ENCODE results near the gene HIVEP3.
A peak's percentile ranks its signal among the peaks of the same experiment; 100 is the strongest.

The HIVEP3 gene

DNA sequence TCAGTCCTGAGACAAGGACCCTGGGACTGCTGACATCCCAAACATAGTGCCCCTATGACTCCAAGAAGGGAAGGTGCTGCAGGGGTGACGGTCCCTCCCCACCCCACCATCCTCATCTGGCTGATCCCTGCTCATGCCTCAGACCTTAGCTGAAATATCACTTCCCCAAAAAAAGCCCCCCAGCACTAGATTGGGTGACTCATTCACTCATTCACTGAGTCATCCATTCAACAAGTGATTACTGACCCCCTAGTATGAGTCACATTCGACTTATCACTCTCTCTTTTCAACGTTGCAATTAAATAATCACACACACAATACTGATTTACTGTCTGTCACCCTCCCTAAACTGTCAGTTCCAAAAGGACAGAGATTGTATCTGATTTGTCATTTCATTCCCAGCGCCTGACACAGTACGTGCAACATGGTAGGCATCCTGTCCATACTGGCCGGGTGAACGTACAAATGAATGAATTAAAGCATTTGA is 48.6 kb downstream of the HIVEP3 start:
- TF ChIP-seq, protein P1, sequence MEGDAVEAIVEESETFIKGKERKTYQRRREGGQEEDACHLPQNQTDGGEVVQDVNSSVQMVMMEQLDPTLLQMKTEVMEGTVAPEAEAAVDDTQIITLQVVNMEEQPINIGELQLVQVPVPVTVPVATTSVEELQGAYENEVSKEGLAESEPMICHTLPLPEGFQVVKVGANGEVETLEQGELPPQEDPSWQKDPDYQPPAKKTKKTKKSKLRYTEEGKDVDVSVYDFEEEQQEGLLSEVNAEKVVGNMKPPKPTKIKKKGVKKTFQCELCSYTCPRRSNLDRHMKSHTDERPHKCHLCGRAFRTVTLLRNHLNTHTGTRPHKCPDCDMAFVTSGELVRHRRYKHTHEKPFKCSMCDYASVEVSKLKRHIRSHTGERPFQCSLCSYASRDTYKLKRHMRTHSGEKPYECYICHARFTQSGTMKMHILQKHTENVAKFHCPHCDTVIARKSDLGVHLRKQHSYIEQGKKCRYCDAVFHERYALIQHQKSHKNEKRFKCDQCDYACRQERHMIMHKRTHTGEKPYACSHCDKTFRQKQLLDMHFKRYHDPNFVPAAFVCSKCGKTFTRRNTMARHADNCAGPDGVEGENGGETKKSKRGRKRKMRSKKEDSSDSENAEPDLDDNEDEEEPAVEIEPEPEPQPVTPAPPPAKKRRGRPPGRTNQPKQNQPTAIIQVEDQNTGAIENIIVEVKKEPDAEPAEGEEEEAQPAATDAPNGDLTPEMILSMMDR (IDR thresholded peaks at IDR 0.05; ENCODE audit: low read depth, low read length, missing control alignments): no peak
- DNase-seq (ENCODE audit: low read depth): no peak
- H3K4me3 ChIP-seq (ENCODE audit: low read depth, low read length): no peak overlapping the region

DNA sequence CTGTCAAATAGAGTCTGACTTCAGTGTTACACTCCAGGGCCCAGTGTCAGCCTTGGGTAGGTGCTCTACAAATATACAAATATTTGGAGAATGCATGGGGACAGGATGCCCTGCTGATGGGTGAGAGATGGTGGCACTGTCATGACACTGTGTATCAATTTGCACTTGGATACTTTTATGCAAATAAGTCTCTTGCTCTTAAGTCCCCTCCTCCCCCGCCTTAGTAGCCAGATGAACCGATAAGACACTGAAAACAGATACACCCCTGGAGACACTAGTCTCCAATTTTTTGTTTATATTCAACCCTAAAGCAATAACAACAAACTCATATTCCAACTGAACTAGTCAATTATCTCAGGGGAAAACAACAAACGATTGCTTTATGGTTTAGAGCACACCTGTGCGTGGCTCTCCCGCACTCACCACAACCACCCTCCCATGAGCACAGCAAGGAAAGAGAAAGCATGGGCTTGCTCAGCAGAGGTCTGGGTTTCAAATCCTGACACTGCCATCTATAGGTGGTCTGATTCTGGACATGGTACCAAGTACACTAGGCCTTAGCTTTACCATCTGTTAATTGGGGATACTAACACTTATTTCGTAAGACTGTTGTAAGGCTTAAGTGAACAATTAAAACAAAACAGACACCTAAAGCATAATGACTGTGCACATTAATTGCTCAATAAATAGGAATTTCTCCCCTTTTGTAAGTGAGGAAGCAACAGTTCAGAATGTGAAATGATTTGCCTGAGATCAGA is 50.3 kb downstream of the HIVEP3 start:
- H3K4me3 ChIP-seq (ENCODE audit: low read depth, low read length): no peak overlapping the region
- peak; percentile 41 for DNase-seq (ENCODE audit: low read depth)

DNA sequence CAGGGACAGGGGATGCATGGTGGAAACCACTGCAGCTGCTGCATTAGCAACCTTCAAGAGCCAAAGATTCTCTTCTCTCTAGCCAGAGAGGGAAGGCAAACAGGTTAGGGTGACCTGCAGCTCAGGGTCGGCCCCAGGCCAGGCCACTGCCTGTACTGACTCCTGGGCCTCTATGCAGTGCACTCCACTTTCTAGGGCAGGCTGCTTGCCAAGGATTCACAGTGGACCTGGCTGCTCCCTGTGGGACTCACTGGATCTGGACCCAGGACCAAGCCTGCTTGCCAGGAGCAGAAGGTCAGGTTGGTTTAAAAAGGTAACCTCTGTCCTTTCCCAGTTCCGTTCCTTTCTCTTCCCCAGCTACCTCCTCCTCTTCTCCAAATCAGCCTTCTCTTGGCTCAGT is 52.4 kb downstream of the HIVEP3 start:
- TF ChIP-seq, protein P1 (IDR thresholded peaks at IDR 0.05; ENCODE audit: low read depth, low read length, missing control alignments): no peak
- no peak overlapping the region for H3K4me3 ChIP-seq (ENCODE audit: low read depth, low read length)

More for the DNA sequence above, 50.3 kb downstream of the HIVEP3 start:
- TF ChIP-seq, protein P1 (IDR thresholded peaks at IDR 0.05; ENCODE audit: low read depth, low read length, missing control alignments): peak; percentile 63

DNA sequence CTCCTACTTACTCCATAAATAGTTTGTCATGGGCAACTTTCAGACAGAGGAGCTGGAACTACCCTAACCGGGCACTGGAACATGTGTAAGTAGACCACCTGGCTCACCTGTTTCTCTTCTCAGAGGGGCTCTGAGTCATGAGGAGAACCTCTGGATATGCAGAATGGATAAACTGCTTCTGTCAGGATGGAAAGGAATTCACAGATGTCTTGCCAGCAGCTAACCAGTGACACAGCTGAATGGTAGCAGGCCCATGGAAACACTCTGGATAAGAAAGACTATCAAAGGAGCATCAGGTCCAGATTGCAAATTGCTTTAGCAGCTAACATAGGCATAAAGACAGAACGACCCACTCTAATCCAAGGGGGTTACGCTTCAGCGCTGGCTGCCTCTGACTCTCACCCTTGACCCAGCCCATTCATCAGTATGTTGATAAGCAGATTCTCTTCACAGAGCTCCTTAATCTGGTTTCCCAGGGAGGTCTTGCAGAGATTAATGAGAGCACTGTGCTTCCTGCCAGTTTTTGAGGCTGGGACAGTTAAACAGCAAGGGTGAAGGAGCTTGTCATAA is 54.2 kb downstream of the HIVEP3 start:
- DNase-seq (ENCODE audit: low read depth): no peak
- TF ChIP-seq, protein P1 (IDR thresholded peaks at IDR 0.05; ENCODE audit: low read depth, low read length, missing control alignments): no peak
- H3K4me3 ChIP-seq (ENCODE audit: low read depth, low read length): no peak overlapping the region

More for the DNA sequence above, 52.4 kb downstream of the HIVEP3 start:
- no peak for DNase-seq (ENCODE audit: low read depth)

DNA sequence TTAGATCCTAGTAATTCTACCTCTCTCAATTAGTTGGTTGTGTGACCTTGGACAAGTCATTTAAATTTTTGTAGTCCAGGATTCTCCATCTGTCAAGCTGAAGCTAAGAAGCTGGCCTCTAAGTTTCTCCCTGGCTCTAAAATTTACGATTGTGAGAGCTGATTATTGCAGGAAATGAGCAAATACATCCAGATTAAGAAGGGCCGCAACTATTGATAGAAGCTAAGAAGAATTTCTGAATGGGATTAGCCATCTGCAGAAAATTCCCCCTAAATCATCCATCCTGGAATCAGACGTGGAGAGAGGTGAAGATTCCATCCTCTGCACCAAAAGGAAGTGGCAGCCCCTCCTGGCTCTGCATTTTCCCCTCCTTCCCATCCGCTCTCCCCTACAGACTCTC is 55.0 kb downstream of the HIVEP3 start:
- TF ChIP-seq, protein P1 (IDR thresholded peaks at IDR 0.05; ENCODE audit: low read depth, low read length, missing control alignments): no peak
- no peak for DNase-seq (ENCODE audit: low read depth)

DNA sequence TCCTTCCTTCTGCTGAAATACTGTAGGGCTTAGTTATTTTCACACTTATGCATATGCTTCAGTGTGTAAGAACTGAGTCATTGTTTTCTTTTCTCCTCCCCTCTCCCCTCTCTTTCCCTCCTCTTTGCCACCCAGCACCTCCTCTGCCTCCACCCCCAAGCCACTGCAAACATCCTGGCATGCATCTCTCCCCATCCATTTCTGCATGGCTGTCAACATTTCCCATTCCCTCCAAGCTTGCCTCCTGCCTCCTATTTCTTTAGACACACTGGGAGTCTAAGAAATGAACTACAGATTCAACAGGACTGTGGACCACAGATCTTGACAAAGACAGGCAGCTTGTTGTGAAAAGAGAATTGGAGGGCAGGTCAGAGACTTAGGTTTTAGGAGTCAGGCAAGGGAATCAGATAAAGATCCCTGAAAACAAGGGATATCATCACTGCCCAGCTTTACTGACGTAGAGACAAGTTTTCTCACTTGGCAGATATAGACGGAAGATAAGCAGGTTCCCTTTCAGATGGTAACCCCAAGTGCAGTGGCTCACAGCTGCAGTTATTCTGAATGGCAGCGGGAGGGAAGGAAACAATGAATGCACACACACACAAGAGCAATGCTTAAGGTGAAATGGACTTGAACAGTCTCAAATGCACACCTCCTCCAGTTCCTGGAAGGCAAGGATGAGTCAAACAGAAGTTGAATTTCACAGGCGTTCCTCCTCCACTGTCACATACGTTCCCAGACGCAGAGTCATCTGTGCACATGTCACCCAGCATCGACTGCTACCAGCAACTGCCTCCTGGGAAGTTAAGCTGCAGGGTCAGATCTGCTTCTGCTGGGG is 56.1 kb downstream of the HIVEP3 start:
- DNase-seq (ENCODE audit: low read depth): no peak
- no peak overlapping the region for H3K4me3 ChIP-seq (ENCODE audit: low read depth, low read length)
- TF ChIP-seq, protein P1 (IDR thresholded peaks at IDR 0.05; ENCODE audit: low read depth, low read length, missing control alignments): no peak

More for the DNA sequence above, 55.0 kb downstream of the HIVEP3 start:
- no peak overlapping the region for H3K4me3 ChIP-seq (ENCODE audit: low read depth, low read length)

All from GM12864 (cell line).